Subcutaneous adipose tissue (tissue), 4 donors: Measurements from ENCODE around the gene CCDC149. TPM values are rescaled to one million over a fixed set of nuclear protein-coding genes. Genes with fewer than 3 reads are reported as not detected.

Experiments used
- CTCF ChIP-seq: fragments of 450-650 bp; IDR thresholded peaks from one replicate; pipeline ENCODE4 v1.5.1; 2016; ENCODE audit warnings: low read depth, mild to moderate bottlenecking, control low read depth, antibody characterized with exemption, moderate library complexity
- total RNA-seq, 4 donors: library from RNA; depleted of rRNA; stranded (reverse); fragments of >200 nt; gene quantifications; one replicate each; pipeline ENCODE4 v1.1.0, GENCODE V29; 2016

The CCDC149 gene
- total RNA-seq = 10 to 100 TPM; 15.5 to 20.3 (median 18.0) TPM

GRCh38 chr4:24912252-24913118 is at the start of gene CCDC149:
TSS of gene CCDC149 (minus strand) at chr4:24913042. CDS start at chr4:24912864, 178 bp downstream.
- TF ChIP-seq CTCF = no peak

GRCh38 chr4:24957886-24958285 is 45.0 kb upstream of the CCDC149 start:
- TF ChIP-seq CTCF = no peak

- TF ChIP-seq CTCF = no peak
These were observed 43.9 kb upstream of the CCDC149 start for GRCh38 chr4:24956763-24957162.

- no peak for TF ChIP-seq CTCF
These were observed 43.2 kb upstream of the CCDC149 start for GRCh38 chr4:24956091-24956490.

GRCh38 chr4:24952667-24953066 is 39.8 kb upstream of the CCDC149 start:
- TF ChIP-seq CTCF = no peak

GRCh38 chr4:24949970-24950369 is 37.1 kb upstream of the CCDC149 start:
- no peak for TF ChIP-seq CTCF

- no peak for TF ChIP-seq CTCF
These were observed 25.1 kb upstream of the CCDC149 start for GRCh38 chr4:24937917-24938281.
